Astrocyte of the spinal cord (primary cell): ENCODE data around the gene SOX2.
A peak's percentile ranks its signal among the peaks of the same experiment; 100 is the strongest.

ENCODE experiments used
- DNase-seq: peaks from one replicate; pipeline ENCODE4 v3.0.0; 2011; ENCODE audit warnings: low read depth, low spot score
- H3K4me3 ChIP-seq: 2 replicates; pipeline ENCODE4 v1.5.1; 2011; ENCODE audit warnings: low read depth, mild to moderate bottlenecking, low read length, moderate library complexity
- CTCF ChIP-seq: IDR thresholded peaks from 2 replicates; pipeline ENCODE4 v1.5.1; 2012; ENCODE audit warnings: low read depth, mild to moderate bottlenecking, low read length, inconsistent platforms
- in situ Hi-C: cut with HindIII; loops from 2 replicates; pipeline ENCODE4 v1.10.0; 2017; ENCODE audit warnings: low sequenced_read_pairs

Gene SOX2

GRCh38 chr3:181739628-181740027 is 27.9 kb downstream of the SOX2 start:
- H3K4me3 ChIP-seq = no peak overlapping the region
- peak; percentile 19 for DNase-seq
- no peak for TF ChIP-seq CTCF
- in situ Hi-C loops = no loop called here

GRCh38 chr3:181741417-181741816 is 29.7 kb downstream of the SOX2 start:
- DNase-seq = no peak
- in situ Hi-C loops = no loop called here

GRCh38 chr3:181752202-181752671 is 40.5 kb downstream of the SOX2 start:
- no peak for TF ChIP-seq CTCF
- peak; percentile 73 for DNase-seq
- in situ Hi-C loops = no loop called here
- H3K4me3 ChIP-seq = no peak overlapping the region

More at GRCh38 chr3:181741417-181741816, 29.7 kb downstream of the SOX2 start:
- no peak for TF ChIP-seq CTCF
- H3K4me3 ChIP-seq = no peak overlapping the region

- DNase-seq = no peak
- no peak overlapping the region for H3K4me3 ChIP-seq
- TF ChIP-seq CTCF = no peak
- in situ Hi-C loops = no loop called here
Measured at GRCh38 chr3:181753391-181753790, 41.7 kb downstream of the SOX2 start.

- TF ChIP-seq CTCF = no peak
- H3K4me3 ChIP-seq = no peak overlapping the region
- in situ Hi-C loops = no loop called here
- DNase-seq = no peak
Measured at GRCh38 chr3:181755959-181756358, 44.2 kb downstream of the SOX2 start.

GRCh38 chr3:181756645-181757297 is 45.0 kb downstream of the SOX2 start:
- H3K4me3 ChIP-seq = no peak overlapping the region
- no peak for TF ChIP-seq CTCF
- DNase-seq = no peak
- in situ Hi-C loops = no loop called here
